Suprapubic skin (tissue), 4 donors: ENCODE data around the gene UBE2QL1. TPM values are rescaled to one million over a fixed set of nuclear protein-coding genes. Genes with fewer than 3 reads are reported as not detected.

Experiments used
- DNase-seq, 2 donors: peaks; one replicate each; pipeline ENCODE4 v3.0.0-alpha.2; 2019; ENCODE audit warnings: low spot score in 2 of 2
- H3K27ac ChIP-seq: fragments of 200-600 bp; sonication (generic); one replicate; pipeline ENCODE4 v1.5.1; 2019
- H3K27me3 ChIP-seq: fragments of 200-600 bp; sonication (generic); one replicate; pipeline ENCODE4 v1.5.1; 2019
- H3K36me3 ChIP-seq: fragments of 200-600 bp; sonication (generic); one replicate; pipeline ENCODE4 v1.5.1; 2019
- H3K4me1 ChIP-seq: fragments of 200-600 bp; sonication (generic); one replicate; pipeline ENCODE4 v1.5.1; 2019
- H3K4me3 ChIP-seq: fragments of 200-600 bp; sonication (generic); one replicate; pipeline ENCODE4 v1.5.1; 2019; ENCODE audit warnings: mild to moderate bottlenecking
- H3K9me3 ChIP-seq: fragments of 200-600 bp; sonication (generic); one replicate; pipeline ENCODE4 v1.5.1; 2019
- CTCF ChIP-seq, 2 donors: fragments of 200-600 bp in 1 of 2; fragments of 450-650 bp in 1 of 2; sonication (generic) in 1 of 2; IDR thresholded peaks; one replicate each; pipeline ENCODE4 v1.5.1; 2016 to 2019; ENCODE audit warnings: antibody characterized with exemption in 2 of 2, mild to moderate bottlenecking in 1 of 2, moderate library complexity in 1 of 2
- EP300 ChIP-seq: sonication (generic); formaldehyde crosslinking; IDR thresholded peaks from one replicate; pipeline ENCODE4 v1.6.1; 2017; ENCODE audit warnings: antibody characterized with exemption
- POLR2A ChIP-seq, 2 donors: fragments of 450-650 bp; IDR thresholded peaks; one replicate each; pipeline ENCODE4 v1.6.1; 2017; ENCODE audit warnings: antibody characterized with exemption in 2 of 2, mild to moderate bottlenecking in 2 of 2, moderate library complexity in 2 of 2
- POLR2AphosphoS5 ChIP-seq, 3 donors: sonication (generic); formaldehyde crosslinking; IDR thresholded peaks; one replicate each; pipeline ENCODE4 v1.6.1; 2017; ENCODE audit warnings: antibody characterized with exemption in 3 of 3
- WGBS: methylation state at CpG from one replicate; pipeline ENCODE4 v1.1.5; 2018; 5-methylcytosine and 5-hydroxymethylcytosine counted together
- total RNA-seq, 4 donors: library from RNA; depleted of rRNA; stranded (reverse); fragments of >200 nt; gene quantifications; one replicate each; pipeline ENCODE4 v1.1.0, GENCODE V29; 2016

UBE2QL1 gene
- total RNA-seq, 4 donors from 2014 or later: 1.1 to 5.0 (median 3.2) TPM

GRCh38 chr5:6466975-6467567, 18.4 kb downstream of the UBE2QL1 start:
- no peaks in the 10 kb centered on the region for H3K4me1 ChIP-seq
- no peaks in the 10 kb centered on the region for H3K36me3 ChIP-seq
- H3K9me3 ChIP-seq: no peaks in the 10 kb centered on the region
- DNase-seq: no peak
- H3K27me3 ChIP-seq: peaks cover 8% of the 10 kb centered on the region
- 62% methylated on average over 5 of the region's 5 CpGs for WGBS
- TF ChIP-seq EP300: no peak
- no peak for TF ChIP-seq CTCF (IDR thresholded peaks at IDR 0.05)
- no peak for TF ChIP-seq POLR2A (IDR thresholded peaks at IDR 0.05)
- TF ChIP-seq POLR2AphosphoS5 (IDR thresholded peaks at IDR 0.05): no peak
- no peak overlapping the region for H3K4me3 ChIP-seq
- H3K27ac ChIP-seq: no peak overlapping the region

GRCh38 chr5:6467591-6467990, 18.9 kb downstream of the UBE2QL1 start:
- H3K9me3 ChIP-seq: no peaks in the 10 kb centered on the region
- no peak for DNase-seq
- no peak overlapping the region for H3K4me3 ChIP-seq
- no peak overlapping the region for H3K27ac ChIP-seq
- TF ChIP-seq EP300: no peak
- no peak for TF ChIP-seq CTCF (IDR thresholded peaks at IDR 0.05)
- TF ChIP-seq POLR2AphosphoS5 (IDR thresholded peaks at IDR 0.05): no peak
- TF ChIP-seq POLR2A (IDR thresholded peaks at IDR 0.05): no peak
- H3K27me3 ChIP-seq: peaks cover 8% of the 10 kb centered on the region
- no peaks in the 10 kb centered on the region for H3K4me1 ChIP-seq
- no peaks in the 10 kb centered on the region for H3K36me3 ChIP-seq
- WGBS: 81% methylated on average over 10 of the region's 10 CpGs

GRCh38 chr5:6468104-6468503, 19.4 kb downstream of the UBE2QL1 start:
- Histone ChIP-seq H3K4me1 (no peaks in the 10 kb centered on the region), H3K4me3 (no peak overlapping the region), H3K27ac (no peak overlapping the region), H3K36me3 (no peaks in the 10 kb centered on the region), H3K27me3 (peaks cover 8% of the 10 kb centered on the region), H3K9me3 (no peaks in the 10 kb centered on the region)
- WGBS: 73% methylated on average over 11 of the region's 11 CpGs
- DNase-seq: no peak
- TF ChIP-seq POLR2AphosphoS5 (IDR thresholded peaks at IDR 0.05) (no peak), CTCF (IDR thresholded peaks at IDR 0.05) (no peak), EP300 (no peak), POLR2A (IDR thresholded peaks at IDR 0.05) (no peak)

GRCh38 chr5:6468870-6469269, 20.2 kb downstream of the UBE2QL1 start:
- Histone ChIP-seq H3K9me3 (no peaks in the 10 kb centered on the region), H3K27me3 (peaks cover 8% of the 10 kb centered on the region), H3K27ac (no peak overlapping the region), H3K36me3 (no peaks in the 10 kb centered on the region), H3K4me3 (no peak overlapping the region), H3K4me1 (no peaks in the 10 kb centered on the region)
- DNase-seq: no peak
- TF ChIP-seq POLR2A (IDR thresholded peaks at IDR 0.05) (no peak), POLR2AphosphoS5 (IDR thresholded peaks at IDR 0.05) (no peak), EP300 (no peak), CTCF (IDR thresholded peaks at IDR 0.05) (no peak)
- 93% methylated on average over 8 of the region's 8 CpGs for WGBS

- DNase-seq: no peak
- Histone ChIP-seq H3K4me3 (no peak overlapping the region), H3K4me1 (no peaks in the 10 kb centered on the region), H3K27me3 (peaks cover 8% of the 10 kb centered on the region), H3K27ac (no peak overlapping the region), H3K9me3 (no peaks in the 10 kb centered on the region), H3K36me3 (no peaks in the 10 kb centered on the region)
- TF ChIP-seq CTCF (IDR thresholded peaks at IDR 0.05) (no peak), POLR2AphosphoS5 (IDR thresholded peaks at IDR 0.05) (no peak), POLR2A (IDR thresholded peaks at IDR 0.05) (no peak), EP300 (no peak)
- 97% methylated on average over 11 of the region's 11 CpGs for WGBS
Measured at GRCh38 chr5:6469836-6470235, 21.2 kb downstream of the UBE2QL1 start.
